Posterior vena cava (tissue), 2 donors: ENCODE results near the gene FRMD3. TPM values are rescaled to one million over a fixed set of nuclear protein-coding genes. Genes with fewer than 3 reads are reported as not detected.

ENCODE experiments used
- DNase-seq: peaks from one replicate; pipeline ENCODE4 v3.0.0-alpha.2; 2020; ENCODE audit warnings: low spot score
- intact Hi-C, 2 donors: fragments of 100-400 bp; cut with DNase I; formaldehyde crosslinking; loops; one replicate each; pipeline versions ENCODE4 v1.14.1 to v1.14.2; 2022 to 2023
- total RNA-seq, 2 donors: library from RNA; stranded (reverse); fragmentation: NEBNext Ultra II Directional; extraction: Animal tissue kit (Norgen Biotek cat#: 25700); gene quantifications; one replicate each; pipeline ENCODE4 v1.2.1, GENCODE V29; 2021
- donor health status: DM: yes; HTN: yes; CAD: no.
- donor health status: DM: yes; HTN: yes; CAD: no.

The FRMD3 gene
- total RNA-seq, 2 donors from 2014 or later: 5.1 TPM

- no peak for DNase-seq
- intact Hi-C loops: no loop called here
These were observed 118.2 kb downstream of the FRMD3 start for GRCh38 chr9:83419961-83420360.

- DNase-seq: no peak
- intact Hi-C loops: no loop called here
These were observed 119.9 kb downstream of the FRMD3 start for GRCh38 chr9:83418283-83418682.

- intact Hi-C loops: no loop called here
These were observed 124.8 kb downstream of the FRMD3 start for GRCh38 chr9:83413367-83413766.

GRCh38 chr9:83410701-83411100, 127.5 kb downstream of the FRMD3 start:
- DNase-seq: no peak
- intact Hi-C loops: no loop called here

More at GRCh38 chr9:83413367-83413766, 124.8 kb downstream of the FRMD3 start:
- no peak for DNase-seq

GRCh38 chr9:83406921-83407320, 131.3 kb downstream of the FRMD3 start:
- intact Hi-C loops: loop anchor here in 1 of 2 donors (2.0 kb wide), 1 partner anchor 72 kb away; no protein-coding TSS in a partner anchor

GRCh38 chr9:83405759-83406158, 132.4 kb downstream of the FRMD3 start:
- no peak for DNase-seq
- intact Hi-C loops: loop anchor here in 1 of 2 donors (2.0 kb wide), 1 partner anchor 71 kb away; no protein-coding TSS in a partner anchor

More at GRCh38 chr9:83406921-83407320, 131.3 kb downstream of the FRMD3 start:
- no peak for DNase-seq

GRCh38 chr9:83403527-83404238, 134.5 kb downstream of the FRMD3 start:
- intact Hi-C loops: no loop called here

GRCh38 chr9:83401328-83401900, 136.8 kb downstream of the FRMD3 start:
- intact Hi-C loops: no loop called here
- no peak for DNase-seq

More at GRCh38 chr9:83403527-83404238, 134.5 kb downstream of the FRMD3 start:
- DNase-seq: no peak

- no peak for DNase-seq
- intact Hi-C loops: no loop called here
These were observed 141.4 kb downstream of the FRMD3 start for GRCh38 chr9:83396813-83397212.

- intact Hi-C loops: no loop called here
- no peak for DNase-seq
These were observed 141.9 kb downstream of the FRMD3 start for GRCh38 chr9:83396342-83396741.

- DNase-seq: no peak
- intact Hi-C loops: no loop called here
These were observed 146.0 kb downstream of the FRMD3 start for GRCh38 chr9:83392228-83392627.

GRCh38 chr9:83388346-83388745, 149.9 kb downstream of the FRMD3 start:
- DNase-seq: no peak
- intact Hi-C loops: no loop called here

- intact Hi-C loops: no loop called here
- DNase-seq: no peak
These were observed 150.6 kb downstream of the FRMD3 start for GRCh38 chr9:83387401-83388185.

- intact Hi-C loops: no loop called here
- DNase-seq: no peak
These were observed 152.9 kb downstream of the FRMD3 start for GRCh38 chr9:83385317-83385716.

GRCh38 chr9:83384214-83384613, 154.0 kb downstream of the FRMD3 start:
- DNase-seq: no peak
- intact Hi-C loops: no loop called here

GRCh38 chr9:83383034-83383433, 155.2 kb downstream of the FRMD3 start:
- intact Hi-C loops: no loop called here
- no peak for DNase-seq

- no peak for DNase-seq
- intact Hi-C loops: no loop called here
These were observed 155.8 kb downstream of the FRMD3 start for GRCh38 chr9:83382421-83382820.

GRCh38 chr9:83379045-83379444, 159.2 kb downstream of the FRMD3 start:
- intact Hi-C loops: no loop called here
- DNase-seq: no peak

- DNase-seq: no peak
- intact Hi-C loops: no loop called here
These were observed 165.2 kb downstream of the FRMD3 start for GRCh38 chr9:83372957-83373356.

- DNase-seq: no peak
- intact Hi-C loops: no loop called here
These were observed 170.9 kb downstream of the FRMD3 start for GRCh38 chr9:83367326-83367725.
